Measurements from ENCODE around the gene AREL1. TPM values are rescaled to one million over a fixed set of nuclear protein-coding genes. Genes with fewer than 3 reads are reported as not detected.

The AREL1 gene
- total and polyA plus RNA-seq, 10 of the 15 experiments (the other 5 are each of a cell fraction or from before 2014, with no cell fraction given) = 6.2 to 40.4 (median 23.7) TPM

DNA sequence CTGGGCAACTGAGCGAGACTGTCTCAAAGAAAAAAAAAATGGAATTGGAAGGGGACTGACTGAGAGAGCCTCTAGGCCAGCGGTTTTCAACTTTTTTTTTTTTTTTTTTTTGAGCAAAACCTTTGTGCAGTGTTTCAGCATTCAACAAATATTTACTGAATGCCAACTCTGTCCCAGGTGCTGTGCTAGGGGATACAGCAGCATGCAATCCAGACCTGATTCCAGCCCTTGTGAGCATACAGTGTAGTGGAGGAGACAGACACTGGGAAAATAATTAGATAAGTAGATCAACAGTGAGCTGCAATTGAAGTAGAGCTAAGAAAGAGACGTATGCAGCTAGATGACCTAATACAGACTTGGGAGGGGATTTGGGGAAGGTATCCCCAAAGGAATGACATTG, 77.0 kb downstream of the AREL1 start:
- Histone ChIP-seq H3K4me3 (no peak overlapping the region), H3K27ac (ENCODE audit: control insufficient read depth, insufficient read depth) (no peak overlapping the region), H3K9me3 (replicated peaks; ENCODE audit: control insufficient read depth, insufficient read depth, low read length) (no peaks in the 10 kb centered on the region), H3K27me3 (replicated peaks in 1 of 2; ENCODE audit: control insufficient read depth in 2 of 2, insufficient read depth in 2 of 2, low read length in 1 of 2) (peaks cover 0 to 1% of the 10 kb centered on the region in 2 experiments; a peak in 2 of 4 replicates), H3K4me1 (ENCODE audit: control insufficient read depth, insufficient read depth, low read length) (no peaks in the 10 kb centered on the region), H4K20me1 (ENCODE audit: control insufficient read depth, insufficient read depth) (no peaks in the 10 kb centered on the region), H2AFZ (ENCODE audit: control insufficient read depth, low read depth, low read length) (no peak overlapping the region), H3K36me3 (ENCODE audit: control insufficient read depth in 2 of 2, insufficient read depth in 2 of 2, low read length in 1 of 2) (no peaks in the 10 kb centered on the region), H3K9ac (ENCODE audit: control insufficient read depth, insufficient read depth, low read length) (no peak overlapping the region), H3K79me2 (ENCODE audit: control insufficient read depth, insufficient read depth, low read length) (no peaks in the 10 kb centered on the region), H3K4me2 (ENCODE audit: control insufficient read depth, insufficient read depth) (no peak overlapping the region)
- ChIA-PET SMC1A (ENCODE audit: uncharacterized antibody, unreplicated experiment) (no interaction called here), CTCF (interaction anchor here (1.2 kb wide), 1 partner anchor 119 kb away, joined by 3 read pairs; no protein-coding TSS in a partner anchor), POLR2A (interaction anchor here (0.5 kb wide), 1 partner anchor 14 kb away, joined by 3 read pairs; no protein-coding TSS in a partner anchor), RAD21 (ENCODE audit: unreplicated experiment) (no interaction called here)
- FAIRE-seq (no peak), ATAC-seq (no peak), DNase-seq (ENCODE audit: low read depth, low spot score) (no peak)
- TF ChIP-seq KDM1A (IDR thresholded peaks at IDR 0.05; ENCODE audit: borderline replicate concordance) (no peak), JUNB (IDR thresholded peaks at IDR 0.05) (no peak), SUPT20H (IDR thresholded peaks at IDR 0.05; ENCODE audit: borderline replicate concordance, control insufficient read depth, low read depth, low read length) (no peak), SIX5 (IDR thresholded peaks at IDR 0.05; ENCODE audit: low read depth, low read length, severe bottlenecking) (no peak), ZNF217 (IDR thresholded peaks at IDR 0.05) (no peak), RAD21 (IDR thresholded peaks at IDR 0.05; ENCODE audit: insufficient read depth, low read depth, low read length) (no peak), HDGF (IDR thresholded peaks at IDR 0.05) (no peak), CREB1 (IDR thresholded peaks at IDR 0.05; ENCODE audit: low read depth) (no peak), NBN (IDR thresholded peaks at IDR 0.05) (no peak), SIN3A (IDR thresholded peaks at IDR 0.05; ENCODE audit: low read depth, low read length) (no peak), SMAD5 (IDR thresholded peaks at IDR 0.05; ENCODE audit: low read depth) (no peak)
- TF ChIP-seq, protein P1, sequence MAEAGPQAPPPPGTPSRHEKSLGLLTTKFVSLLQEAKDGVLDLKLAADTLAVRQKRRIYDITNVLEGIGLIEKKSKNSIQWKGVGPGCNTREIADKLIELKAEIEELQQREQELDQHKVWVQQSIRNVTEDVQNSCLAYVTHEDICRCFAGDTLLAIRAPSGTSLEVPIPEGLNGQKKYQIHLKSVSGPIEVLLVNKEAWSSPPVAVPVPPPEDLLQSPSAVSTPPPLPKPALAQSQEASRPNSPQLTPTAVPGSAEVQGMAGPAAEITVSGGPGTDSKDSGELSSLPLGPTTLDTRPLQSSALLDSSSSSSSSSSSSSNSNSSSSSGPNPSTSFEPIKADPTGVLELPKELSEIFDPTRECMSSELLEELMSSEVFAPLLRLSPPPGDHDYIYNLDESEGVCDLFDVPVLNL (IDR thresholded peaks at IDR 0.05; ENCODE audit: low read depth, low read length) = no peak
- TF ChIP-seq, protein P2, sequence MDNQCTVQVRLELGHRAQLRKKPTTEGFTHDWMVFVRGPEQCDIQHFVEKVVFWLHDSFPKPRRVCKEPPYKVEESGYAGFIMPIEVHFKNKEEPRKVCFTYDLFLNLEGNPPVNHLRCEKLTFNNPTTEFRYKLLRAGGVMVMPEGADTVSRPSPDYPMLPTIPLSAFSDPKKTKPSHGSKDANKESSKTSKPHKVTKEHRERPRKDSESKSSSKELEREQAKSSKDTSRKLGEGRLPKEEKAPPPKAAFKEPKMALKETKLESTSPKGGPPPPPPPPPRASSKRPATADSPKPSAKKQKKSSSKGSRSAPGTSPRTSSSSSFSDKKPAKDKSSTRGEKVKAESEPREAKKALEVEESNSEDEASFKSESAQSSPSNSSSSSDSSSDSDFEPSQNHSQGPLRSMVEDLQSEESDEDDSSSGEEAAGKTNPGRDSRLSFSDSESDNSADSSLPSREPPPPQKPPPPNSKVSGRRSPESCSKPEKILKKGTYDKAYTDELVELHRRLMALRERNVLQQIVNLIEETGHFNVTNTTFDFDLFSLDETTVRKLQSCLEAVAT (IDR thresholded peaks at IDR 0.05) = no peak
- TF ChIP-seq, protein P3, sequence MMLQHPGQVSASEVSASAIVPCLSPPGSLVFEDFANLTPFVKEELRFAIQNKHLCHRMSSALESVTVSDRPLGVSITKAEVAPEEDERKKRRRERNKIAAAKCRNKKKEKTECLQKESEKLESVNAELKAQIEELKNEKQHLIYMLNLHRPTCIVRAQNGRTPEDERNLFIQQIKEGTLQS (IDR thresholded peaks at IDR 0.05; ENCODE audit: borderline replicate concordance, extremely low read depth, low read depth, low read length) = no peak
- TF ChIP-seq, protein P4, sequence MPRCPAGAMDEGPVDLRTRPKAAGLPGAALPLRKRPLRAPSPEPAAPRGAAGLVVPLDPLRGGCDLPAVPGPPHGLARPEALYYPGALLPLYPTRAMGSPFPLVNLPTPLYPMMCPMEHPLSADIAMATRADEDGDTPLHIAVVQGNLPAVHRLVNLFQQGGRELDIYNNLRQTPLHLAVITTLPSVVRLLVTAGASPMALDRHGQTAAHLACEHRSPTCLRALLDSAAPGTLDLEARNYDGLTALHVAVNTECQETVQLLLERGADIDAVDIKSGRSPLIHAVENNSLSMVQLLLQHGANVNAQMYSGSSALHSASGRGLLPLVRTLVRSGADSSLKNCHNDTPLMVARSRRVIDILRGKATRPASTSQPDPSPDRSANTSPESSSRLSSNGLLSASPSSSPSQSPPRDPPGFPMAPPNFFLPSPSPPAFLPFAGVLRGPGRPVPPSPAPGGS (IDR thresholded peaks at IDR 0.05; ENCODE audit: borderline replicate concordance, insufficient read depth, low read depth, low read length, poor library complexity, severe bottlenecking) = no peak
- in situ Hi-C loops (cut with MboI) = no loop called here
- intact Hi-C loops (cut with micrococcal nuclease; ENCODE audit: unreplicated experiment) = no loop called here
- no TSS peak for BruUV-seq (replicated peaks)
- 19% methylated on average over 3 of the region's 3 CpGs for WGBS (ENCODE audit: insufficient coverage, insufficient replicate concordance, low lambda C conversion rate, missing lambda C conversion rate)

All from GM12878 (cell line).